HG02981 (cell line): Measurements from ENCODE around the gene DDX6.
A peak's percentile ranks its signal among the peaks of the same experiment; 100 is the strongest.
"Not testable (repeated sequence)": the region's sequence is repeated elsewhere in the genome, so short reads cannot be mapped to it uniquely, and the experiment has no call there.

ENCODE experiments used
- ATAC-seq: cut with Tn5 transposase; IDR thresholded peaks from one replicate; pipeline ENCODE4 v1.9.1; 2021; ENCODE audit warnings: mild to moderate bottlenecking, moderate library complexity; ENCODE audit not compliant: unreplicated experiment

Gene DDX6, protein sequence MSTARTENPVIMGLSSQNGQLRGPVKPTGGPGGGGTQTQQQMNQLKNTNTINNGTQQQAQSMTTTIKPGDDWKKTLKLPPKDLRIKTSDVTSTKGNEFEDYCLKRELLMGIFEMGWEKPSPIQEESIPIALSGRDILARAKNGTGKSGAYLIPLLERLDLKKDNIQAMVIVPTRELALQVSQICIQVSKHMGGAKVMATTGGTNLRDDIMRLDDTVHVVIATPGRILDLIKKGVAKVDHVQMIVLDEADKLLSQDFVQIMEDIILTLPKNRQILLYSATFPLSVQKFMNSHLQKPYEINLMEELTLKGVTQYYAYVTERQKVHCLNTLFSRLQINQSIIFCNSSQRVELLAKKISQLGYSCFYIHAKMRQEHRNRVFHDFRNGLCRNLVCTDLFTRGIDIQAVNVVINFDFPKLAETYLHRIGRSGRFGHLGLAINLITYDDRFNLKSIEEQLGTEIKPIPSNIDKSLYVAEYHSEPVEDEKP

DNA sequence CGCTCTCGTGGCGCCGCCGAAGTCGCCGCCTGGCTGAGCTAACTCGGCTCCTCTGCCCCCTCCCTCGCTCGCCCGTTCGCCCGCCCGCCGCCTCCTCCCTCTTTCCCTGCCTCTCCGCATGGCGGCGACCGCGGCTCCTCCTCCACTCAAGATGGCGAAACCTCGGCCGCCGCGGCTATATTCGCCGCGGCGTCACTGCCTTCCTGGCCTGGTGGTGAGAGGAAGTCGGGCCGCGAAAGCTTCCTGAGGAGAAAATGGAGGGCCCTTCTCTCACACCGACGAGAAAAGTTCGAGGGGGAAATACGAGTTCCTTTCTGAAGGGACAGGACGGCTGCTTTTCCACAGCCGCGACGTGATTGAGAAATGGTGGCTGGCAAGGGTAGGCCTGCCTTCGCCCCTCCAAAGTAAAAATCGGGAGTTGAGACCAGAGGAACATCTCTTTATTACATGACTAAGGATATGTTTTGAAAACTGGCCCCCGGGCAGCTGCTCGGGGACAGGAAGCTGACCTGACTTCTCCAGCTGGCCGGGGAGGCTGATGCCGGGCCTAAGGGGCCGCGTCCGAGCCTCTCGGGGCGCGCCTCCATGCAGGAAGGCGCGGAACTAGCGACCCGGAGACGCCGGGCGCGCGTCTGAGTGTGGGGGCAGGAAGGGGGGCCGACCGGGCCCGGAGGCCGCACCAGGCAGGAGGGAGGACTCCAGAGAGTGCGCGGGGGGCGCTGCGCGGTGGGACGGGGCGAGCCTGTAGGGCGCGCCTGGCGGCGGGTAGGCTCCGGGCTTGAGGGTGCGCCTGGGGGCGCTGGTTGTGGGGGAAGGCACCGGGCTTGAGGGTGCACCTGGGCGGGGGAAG is at the start of gene DDX6:
TSS of gene DDX6 (minus strand) at position 54 of the 850 bp plus-strand sequence. CDS start 4,913 bp downstream, outside the sequence.
- peak; percentile 36 for ATAC-seq

DNA sequence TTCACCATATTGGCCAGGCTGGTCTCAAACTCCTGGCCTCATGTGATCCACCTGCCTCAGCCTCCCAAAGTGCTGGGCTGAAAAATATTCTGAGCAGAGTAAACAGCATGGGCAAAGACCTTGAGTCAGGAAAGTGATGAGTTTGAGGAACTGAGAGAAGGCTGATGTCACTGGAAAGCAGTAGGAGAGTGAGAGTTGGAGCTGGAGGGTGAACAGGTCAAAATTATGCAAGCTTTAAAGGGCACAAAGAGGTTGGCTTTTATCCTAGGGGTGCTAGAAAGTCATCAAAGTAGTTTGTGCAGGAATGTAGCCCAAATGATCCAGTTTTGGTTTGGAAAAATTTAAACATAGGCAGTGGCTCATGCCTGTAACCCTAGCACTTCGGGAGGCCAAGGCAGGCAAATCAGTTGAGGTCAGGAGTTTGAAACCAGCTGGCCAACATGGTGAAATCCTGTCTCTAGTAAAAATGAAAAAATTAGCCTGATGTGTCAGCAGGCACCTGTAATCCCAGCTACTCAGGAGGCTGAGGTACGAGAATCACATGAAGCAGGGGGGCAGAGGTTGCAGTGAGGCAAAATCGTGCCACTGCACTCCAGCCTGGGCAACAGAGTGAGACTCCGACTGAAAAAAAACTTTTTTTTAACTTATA is 48.1 kb upstream of the DDX6 start:
- peak; percentile 60 for ATAC-seq

DNA sequence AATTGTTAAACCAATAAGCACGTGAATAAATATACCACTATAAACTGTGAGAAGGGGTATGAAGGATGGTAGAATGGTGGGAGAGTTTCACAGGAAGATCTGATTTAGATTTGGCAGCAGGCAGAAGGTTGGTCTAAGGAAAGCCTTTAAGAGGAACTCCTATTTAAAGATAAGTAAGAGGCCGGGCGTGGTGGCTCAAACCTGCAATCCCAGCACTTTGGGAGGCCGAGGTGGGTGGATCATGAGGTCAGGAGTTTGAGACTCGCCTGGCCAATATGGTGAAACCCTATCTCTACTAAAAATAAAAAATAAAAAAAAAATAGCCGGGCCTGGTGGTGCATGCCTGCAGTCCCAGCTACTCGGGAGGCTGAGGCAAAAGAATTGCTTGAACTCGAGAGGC is 46.9 kb upstream of the DDX6 start:
- ATAC-seq, result no peak

DNA sequence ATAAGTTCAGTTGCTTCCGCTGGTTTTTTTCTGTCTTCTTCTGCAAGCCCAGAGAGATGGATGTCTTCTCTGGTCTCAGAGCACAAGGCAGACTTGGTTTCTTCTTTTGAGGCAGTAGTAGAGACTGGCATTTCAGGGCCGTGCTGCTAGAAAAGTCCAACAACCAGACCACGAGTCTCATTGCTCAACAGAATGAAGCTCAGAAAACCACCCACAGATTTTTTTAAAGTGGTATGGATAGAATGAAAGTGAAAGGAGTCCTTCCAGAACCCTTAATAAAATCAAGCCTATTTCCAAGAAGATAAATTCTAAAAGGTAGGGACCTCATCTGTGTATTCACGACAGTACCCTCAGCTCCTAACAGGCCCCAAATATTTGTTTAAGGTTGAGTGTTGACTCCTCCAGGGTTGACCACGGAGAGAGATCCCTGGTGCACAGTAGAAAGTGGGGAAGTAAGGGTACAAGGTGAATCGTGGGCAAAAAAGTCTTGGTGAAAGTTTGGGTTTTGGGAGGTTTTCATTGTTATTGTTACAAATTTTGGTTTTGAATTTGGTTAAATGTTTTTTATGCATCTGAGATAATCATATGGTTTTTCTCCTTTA is 43.6 kb upstream of the DDX6 start:
- ATAC-seq, result no peak

DNA sequence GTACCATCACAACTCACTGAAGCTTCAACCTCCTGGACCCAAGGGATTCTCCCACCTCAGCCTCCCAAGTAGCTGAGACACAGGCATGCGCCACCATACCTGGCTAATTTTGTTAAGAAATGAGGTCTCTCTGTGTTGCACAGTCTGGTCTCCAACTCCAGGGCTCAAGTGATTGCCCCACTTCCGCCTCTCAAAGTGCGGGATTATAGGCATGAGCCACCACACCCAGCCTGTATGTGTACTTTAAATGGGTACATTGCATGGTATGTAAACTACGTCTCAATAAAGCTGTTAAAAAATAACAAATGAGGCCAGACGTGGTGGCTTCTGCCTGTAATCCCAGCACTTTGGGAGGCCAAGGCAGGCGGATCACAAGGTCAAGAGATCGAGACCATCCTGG is 36.2 kb upstream of the DDX6 start:
- no peak for ATAC-seq

DNA sequence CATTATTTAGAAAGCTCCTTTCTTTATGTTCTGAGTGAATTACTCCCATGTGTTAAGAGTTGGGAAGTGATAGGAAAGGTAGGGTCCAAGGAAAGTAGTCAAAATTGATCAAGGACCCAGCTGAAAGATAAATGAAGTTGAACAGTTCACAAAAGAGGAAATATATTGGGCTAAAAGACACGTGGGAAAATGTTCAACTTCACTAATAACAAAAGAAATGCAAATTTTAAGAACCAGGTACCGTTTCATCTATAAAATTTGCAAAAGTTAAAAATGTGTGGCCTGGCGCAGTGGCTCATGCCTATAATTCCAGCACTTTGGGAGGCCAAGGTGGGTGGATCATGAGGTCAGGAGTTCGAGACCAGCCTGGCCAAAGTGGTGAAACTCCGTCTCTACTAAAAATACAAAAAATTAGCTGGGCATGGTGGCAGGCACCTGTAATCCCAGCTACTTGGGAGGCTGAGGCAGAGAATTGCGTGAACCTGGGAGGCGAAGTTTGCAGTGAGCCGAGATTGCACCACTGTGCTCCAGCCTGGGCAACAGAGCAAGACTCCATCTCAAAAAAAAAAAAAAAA is 32.1 kb upstream of the DDX6 start:
- ATAC-seq, result not testable (repeated sequence)

DNA sequence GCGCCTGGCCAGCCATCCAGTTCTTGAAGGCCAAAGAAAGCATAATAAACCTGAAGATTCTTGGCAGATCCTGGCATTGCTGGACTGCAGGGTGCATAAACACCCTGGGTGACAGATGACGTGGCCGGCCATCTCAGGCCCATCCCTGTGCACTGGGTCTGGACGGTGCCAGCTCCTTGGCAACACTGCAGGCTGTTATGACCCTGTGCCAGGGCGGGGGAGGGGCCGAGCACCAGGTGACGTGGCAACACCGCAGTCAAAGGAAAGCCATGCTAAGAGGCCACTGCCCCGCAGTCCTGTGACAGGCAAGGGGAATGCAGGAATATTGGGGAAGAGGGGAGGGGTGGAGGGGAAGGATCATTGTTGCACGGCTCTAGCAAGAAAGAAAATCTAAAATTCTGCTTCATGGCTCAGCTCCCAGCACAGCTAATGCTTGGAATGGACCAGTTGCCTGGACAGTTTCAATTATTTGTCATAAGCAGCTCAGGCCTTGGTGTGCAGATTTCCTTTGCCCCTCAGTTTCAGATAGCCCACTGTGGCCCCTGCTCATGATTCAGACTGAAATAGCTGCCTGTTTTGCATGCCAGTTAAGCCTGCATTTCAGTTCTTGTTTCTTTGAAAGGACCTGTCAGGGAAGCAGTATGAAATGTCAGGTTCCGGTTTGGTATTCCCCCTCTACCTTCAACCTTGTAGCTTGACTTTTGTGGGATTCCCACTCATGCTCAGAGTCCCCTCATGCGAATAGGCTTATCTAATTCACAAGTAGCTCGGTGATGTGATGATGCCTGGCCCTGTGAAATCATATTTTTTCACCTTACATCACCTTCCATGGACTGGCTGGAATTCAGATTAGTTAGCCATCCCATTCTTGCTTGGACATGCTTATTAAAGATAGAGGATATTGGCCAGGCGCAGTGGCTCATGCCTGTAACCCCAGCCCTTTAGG is 29.7 kb upstream of the DDX6 start:
- peak; percentile 86 for ATAC-seq

DNA sequence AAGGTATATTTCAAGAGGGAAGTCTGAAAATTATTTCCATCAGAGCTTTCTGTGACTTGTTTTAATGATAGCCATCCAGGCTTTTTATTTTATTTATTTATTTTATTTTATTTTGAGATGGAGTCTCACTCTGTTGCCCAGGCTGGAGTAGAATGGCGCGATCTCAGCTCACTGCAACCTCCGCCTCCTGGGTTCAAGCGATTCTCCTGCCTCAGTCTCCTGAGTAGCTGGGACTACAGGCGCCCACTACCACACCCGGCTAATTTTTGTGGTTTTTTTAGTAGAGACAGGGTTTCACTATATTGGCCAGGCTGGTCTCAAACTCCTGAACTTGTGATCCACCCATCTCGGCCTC is 29.0 kb upstream of the DDX6 start:
- ATAC-seq, result not testable (repeated sequence)

DNA sequence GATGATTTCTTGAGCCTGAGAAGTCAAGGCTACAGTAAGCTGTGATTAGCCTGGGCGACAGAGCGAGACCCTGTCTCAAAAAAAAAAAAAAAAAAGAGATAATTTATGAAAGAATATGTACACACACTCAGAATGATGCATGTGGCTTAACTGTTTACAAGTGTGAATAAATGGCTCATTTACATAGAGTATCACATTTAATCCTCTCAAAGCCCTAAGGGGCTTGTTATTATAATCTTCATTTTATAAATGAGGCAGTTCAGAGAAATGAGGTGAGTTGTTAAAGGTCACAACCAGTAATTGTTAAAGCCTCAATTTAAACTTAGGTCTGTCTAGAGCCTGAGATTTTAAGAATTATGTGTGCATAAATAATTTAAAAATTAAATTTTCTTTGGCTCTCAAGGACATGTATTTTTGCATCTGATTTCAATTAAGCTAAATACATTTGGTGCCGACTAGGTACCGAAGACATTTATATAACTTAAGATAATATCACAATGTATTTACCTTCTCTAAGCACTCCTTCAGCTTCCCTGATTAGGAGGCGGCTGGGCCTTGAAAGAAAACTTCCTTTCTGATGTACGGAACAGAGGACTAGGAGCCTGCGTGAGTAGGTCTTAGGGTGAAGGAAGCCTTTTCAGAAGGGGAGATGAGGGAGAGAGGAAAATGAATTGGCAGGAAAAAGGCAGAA is 28.5 kb upstream of the DDX6 start:
- no peak for ATAC-seq

DNA sequence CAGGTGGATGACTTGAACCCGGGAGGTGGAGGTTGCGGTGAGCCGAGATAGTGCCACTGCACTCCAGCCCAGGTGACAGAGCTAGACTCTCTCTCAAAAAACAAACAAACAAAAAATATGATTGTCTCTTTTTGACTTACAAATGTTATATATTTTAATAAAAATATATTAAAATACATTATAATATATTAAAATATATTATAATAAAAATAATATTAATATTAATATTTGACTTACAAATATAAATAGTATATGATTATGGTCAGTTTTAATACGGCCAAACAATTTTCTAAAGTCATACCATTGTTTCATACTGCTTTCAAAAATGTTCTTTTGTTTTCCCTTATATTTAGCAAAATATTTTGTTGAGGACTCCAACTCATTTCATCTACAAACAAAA is 27.2 kb upstream of the DDX6 start:
- no peak for ATAC-seq

DNA sequence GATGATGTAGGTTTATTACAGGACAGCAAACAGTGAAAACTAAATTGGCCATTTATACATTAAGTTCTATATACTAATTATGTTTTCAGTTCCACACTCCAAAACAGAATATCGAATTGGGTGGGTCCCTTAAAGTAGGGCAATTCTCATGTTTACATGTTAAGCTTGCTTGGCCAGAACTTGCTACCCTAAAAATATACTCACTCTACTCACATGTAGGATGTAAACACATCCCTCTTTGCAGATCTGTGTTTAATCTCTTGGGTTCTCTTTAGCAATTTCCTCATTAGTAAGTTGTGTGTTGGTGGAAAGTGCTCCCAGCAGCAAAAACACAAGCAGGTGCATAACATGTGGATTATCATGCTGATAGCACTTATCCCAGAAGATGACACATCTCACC is 22.6 kb upstream of the DDX6 start:
- ATAC-seq, result no peak

DNA sequence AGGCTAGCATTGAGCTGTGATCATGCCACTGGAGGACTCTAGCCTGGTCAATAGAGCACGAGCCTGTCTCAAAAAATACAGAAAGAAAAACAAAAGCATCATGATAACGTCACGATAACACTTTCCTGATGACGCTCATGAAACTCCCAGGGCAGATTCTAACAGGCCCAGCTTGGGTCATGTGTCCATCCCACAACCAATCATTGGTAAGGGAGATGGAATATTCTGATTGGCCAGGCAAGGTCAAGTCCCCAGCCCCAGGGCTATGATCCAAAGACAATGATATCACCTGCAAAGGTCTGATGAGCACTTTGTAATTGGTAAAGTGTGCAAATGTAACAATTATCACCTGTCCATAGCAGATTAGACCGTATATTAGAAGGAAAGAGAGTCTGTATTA is 21.5 kb upstream of the DDX6 start:
- ATAC-seq, result no peak

DNA sequence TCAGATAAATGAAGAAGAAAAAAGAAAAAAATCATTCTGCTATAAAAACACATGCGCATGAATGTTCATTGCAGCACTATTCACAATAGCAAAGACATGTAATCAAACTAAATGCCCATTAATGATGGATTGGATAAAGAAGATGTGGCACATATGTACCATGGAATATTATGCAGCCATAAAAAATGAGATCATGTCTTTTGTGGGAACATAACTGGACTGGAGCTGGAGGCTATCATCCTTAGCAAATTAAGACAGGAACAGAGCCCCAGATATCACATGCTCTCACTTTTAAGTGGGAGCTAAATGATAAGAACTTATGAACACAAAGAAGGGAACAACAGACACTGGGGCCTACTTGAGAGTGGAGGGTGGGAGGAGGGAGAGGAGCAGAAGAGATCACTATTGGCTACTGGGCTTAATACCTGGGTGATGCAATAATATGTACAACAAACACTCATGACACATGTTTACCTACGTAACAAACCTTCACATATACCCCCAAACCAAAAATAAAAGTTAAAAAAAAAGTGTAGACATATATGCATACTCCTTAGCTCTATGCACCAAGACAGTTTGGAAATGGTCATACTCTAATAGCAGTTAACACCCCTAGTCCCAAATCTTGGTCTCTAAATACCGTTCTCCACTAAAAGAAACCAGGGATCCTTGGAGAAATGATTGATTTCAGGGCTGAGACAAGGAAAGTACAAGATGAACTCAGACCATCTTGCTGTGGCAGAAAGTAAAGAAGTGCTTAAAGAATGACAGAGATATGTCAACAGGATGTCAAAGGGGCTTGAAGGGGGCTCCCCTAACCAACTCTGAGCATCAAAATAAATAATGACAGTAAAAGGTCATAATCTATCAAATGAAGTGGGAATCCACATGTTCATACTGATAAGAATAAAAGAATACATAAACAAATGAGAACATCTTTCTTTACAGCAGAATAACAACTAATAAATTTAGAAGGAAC is 17.1 kb upstream of the DDX6 start:
- no peak for ATAC-seq

DNA sequence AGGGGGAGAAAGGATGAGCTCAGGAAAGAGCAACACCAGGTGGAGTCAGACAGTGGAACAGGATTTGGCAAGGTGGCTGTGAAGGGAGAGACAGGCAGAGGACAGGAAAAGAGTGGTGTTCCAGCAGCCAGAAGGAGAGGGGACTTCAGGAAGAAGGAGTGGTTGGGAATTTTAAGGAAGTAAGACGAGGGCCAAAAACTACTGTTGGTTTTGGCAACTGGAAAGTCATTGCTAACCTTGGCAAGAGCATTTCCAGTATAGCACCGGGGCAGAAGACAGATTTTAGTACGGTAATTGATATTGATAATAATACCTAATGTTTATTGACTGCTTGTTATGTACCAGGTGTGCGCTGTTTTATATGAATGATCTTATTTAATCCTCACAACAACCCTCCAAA is 15.4 kb upstream of the DDX6 start:
- ATAC-seq, result no peak

DNA sequence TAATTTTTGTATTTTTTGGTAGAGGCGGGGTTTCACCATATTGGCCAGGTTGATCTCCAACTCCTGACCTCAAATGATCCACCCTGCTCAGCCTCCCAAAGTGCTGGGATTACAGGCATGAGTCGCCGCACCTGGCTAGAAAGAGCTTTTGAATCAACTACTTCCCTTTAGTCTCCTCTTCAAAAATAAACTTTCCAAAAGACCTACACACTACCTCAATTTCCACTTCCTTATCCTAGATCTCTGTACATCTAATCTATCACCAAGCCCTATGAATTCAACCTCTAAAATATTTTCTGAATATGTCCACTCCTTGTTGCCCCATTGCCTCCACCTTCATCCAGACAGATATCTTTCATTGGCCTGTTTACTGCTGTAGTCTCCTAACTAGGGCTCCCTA is 13.1 kb upstream of the DDX6 start:
- ATAC-seq, result no peak

DNA sequence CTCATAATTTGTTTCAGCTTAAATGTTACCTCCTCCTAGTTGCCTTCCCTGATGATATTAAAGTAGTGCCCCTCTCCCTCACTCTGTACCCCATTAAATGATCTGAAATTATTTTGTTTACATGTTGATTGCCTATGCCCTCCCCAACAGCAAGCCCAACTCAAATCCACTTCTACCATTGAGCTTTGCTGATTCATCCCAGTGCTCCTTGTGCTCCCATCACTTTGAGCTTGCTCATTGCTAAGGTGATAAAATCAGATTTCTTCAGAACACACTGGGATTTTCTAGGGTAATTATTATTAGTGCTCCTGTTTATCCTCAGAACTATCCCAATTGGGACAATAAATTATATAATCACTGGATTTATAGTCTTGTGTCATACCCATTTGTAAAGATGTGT is 8.4 kb upstream of the DDX6 start:
- ATAC-seq, result no peak

DNA sequence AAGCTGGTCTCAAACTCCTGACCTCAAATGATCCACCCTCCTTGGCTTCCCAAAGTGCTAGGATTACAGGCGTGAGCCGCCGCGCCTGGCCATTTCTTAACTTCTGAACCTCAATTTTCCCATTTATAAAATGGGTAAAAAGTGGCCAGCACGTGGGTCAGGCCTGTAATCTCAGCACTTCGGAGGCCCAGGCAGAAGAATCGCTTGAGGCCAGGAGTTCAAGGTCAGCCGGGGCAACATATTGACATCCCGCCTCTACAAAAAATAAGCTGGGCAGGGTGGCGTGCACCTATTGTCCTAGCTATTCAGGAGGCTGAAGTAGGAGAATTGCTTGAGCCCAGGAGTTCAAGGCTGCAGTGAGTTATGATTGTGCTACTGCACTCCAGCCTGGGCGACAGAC is 6.5 kb upstream of the DDX6 start:
- ATAC-seq, result no peak

DNA sequence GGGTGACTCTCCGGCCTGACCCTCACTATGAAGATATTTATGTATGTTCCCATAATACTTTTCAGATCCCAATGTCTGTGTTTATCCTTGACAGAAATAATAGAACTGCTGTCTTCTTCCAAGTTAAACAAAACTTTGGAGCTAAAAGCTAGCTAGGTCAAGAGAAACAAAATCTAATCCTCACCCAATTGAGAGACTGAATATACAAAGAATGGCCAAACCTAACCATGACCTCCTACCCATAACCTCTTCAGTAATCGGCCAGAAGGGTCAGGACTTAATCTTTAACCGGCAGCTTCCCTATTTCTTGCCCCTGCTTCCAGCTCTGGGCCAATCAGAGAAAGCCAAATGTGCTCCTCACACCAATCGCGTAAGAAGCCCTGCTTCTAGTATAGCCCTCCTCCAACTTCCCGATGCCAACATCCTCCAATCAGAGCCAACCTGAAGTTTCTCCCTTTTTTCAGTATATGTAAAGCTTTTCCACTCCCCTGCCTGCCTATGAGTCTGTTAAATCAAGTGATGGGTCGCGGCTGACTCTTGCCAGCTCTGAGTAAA is 1.7 kb upstream of the DDX6 start:
- ATAC-seq, result peak; percentile 58
